Activated T-cell treated with anti-CD3 and anti-CD28 coated beads for 48 hours (primary cell): Measurements from ENCODE around the gene CLDN22.
"Not testable (repeated sequence)": the region's sequence is repeated elsewhere in the genome, so short reads cannot be mapped to it uniquely, and the experiment has no call there.

Experiments
- DNase-seq: peaks from one replicate; pipeline ENCODE4 v3.0.0-alpha.2; 2020; ENCODE audit warnings: low read depth

The CLDN22 gene

DNA sequence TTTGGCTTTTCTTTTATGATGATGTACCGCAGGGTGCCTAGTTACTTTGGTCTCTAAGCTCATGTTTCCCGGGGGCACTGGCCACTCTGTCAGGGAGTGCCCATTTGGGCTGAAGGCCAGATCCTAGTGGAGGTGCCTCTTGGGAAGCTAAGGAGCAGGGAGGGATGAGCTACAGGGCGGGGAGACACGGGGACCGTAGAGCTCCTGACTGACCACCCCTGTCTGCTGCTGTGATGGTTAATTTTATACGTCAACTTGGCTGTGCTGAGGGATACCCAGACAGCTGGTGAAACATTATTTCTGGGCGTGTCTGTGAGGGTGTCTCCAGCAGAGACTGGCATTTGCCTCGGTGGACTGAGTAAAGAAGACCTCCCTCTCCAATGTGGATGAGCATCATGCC lies 27.1 kb upstream of the CLDN22 start:
- no peak for DNase-seq

DNA sequence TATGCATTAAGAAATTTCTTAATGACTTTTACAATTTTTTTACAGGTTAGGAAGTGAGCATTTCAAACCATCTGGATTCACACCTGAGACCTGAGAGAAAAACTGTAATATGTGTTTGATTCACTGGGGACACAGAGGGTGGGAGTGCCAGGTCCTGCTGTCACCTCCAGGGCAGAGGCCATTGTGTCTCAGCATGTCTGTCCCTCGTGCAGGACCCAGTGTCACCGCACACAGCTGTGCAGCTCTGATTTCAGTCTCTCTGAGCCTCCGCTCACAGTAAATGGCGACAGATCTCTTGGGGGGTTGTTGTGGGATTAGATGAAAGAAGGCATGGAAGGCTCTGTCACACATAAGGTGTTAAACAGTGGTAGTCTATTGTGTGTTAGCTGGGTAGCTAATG lies 25.2 kb upstream of the CLDN22 start:
- no peak for DNase-seq

DNA sequence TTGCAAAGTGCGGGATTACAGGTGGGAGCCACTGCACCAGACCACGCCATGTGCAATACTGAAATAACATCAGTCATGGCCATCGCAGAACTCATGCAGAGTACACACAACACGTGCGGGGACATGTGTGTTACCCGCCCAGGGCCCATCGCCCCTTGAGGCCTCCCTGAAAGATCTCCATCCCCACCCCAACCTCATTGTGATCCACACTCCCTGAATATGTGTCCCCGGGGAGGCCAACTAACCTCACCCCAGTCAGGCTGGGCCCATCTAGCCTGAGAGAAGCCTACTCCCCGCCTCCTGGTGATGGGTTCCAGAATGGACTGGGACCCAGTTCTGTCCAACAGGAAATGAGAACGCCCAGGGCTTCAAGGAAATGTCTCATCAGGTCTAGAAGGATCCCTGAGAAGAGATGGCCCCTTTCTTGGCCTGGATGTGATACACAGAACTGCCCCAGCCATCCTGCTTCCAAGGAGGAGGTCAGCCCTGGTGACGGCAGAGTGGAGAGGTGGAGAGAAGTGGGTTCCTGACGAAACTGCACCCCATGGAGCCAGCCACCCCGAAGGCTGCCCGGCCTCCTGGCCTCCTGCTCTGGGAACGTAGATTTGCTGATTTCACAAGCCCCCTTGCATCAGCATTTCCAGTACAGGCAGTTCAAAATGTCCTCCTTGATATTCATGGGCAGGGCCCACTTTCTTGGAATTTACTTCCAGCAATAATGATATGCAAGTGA lies 24.6 kb upstream of the CLDN22 start:
- DNase-seq: no peak

DNA sequence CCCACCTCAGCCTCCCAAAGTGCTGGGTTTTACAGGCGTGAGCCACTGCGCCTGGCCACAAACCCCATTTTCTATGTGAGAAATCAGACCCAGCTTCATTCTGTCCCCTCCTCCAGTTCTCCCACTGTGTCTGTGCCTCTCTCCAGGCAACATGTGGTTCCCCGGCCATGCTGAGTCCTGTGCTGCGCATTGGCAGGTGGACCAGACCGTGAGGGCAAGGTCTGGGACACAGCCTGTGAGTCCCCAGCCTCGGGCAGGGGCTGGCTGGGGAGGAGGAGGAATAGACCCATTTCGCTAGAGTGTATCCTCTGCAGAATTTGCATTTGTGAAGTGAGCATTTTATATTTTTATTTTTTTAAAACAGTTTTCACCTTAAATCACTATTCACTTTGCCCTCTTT lies 23.7 kb upstream of the CLDN22 start:
- DNase-seq: no peak

DNA sequence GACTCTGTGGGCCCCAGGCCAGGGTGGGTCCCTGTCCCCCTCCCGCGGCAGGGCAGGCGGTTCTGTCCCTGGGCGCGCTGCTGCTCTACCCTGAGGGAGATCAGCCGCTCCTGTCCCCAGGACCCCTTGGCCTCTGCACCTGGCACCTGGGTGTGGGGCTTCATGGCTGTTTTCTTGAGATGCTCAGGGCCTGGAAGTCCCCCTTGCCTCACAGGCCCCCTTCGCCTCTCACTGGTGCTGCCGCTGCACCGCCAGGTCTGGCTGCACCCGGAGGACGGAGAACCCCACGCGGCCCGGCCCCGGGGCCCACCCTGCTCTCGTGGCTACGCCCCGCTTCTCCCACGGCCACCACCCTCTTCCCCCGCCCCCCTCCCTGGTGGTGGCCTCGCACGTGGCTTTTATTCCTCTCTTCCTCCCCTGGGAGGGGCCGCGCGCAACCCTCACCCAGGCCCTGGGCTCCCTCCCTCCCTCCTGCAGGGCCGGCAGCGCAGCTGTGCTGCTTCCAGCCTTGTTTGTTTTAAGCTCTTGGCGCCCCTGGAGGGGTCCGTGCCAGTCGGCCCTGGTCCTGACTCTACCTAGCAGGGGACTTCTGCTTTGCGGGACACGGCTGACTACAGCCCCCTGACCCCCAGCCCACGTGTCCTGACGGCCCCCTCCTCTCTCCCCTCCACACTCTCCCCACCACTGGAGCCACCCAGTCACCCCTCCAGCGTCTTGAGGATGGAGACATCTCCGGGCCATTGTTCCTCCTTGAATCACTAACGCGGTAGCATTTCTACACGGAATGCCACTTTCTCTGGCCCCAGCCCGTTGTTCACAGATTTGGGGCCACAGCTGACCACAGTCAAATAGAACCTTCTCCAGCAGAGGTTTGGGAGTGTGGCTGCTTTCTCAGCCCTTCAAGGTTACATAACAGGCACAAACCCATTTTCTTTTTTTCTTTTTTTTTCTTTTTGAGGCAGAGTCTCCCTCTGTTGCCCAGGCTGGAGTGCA lies 22.8 kb upstream of the CLDN22 start:
- no peak for DNase-seq

DNA sequence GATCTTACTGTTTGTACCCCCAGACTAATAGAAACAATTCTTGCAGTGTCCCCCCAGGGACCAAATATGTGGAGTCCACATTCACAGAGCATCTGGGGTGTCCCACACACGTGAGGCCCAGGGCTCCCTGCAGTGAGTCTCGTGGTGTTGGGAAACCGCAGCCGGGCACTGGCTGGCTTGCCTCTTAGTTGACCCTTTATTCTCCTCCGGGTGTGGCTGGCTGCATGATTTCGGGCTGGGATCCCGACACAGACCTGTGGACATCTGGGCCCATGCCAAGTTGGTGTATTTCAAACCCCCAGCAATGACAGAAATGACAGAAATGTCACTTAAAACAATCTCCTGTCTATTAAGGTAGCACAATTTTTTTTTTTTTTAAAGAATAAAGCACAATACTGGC lies 17.8 kb upstream of the CLDN22 start:
- DNase-seq: no peak

DNA sequence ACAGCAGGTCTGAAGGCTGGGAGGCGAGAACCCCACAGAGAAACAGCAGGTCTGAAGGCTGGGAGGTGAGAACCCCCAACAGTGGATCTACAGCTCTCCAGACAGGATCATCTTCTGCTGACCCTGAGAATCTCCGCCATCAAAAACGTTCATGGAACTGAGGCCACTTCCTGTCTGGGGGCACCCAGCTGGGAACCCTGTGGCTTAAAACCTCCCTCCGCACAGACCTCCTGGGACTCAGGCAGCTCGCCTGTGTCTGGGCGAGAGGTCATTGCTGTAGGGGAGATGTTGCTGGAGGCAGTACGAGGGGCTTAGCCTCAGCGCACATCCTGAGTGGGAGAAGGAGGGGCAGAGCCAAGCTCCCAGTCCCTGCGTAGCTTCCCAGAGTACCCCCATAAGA lies 17.3 kb upstream of the CLDN22 start:
- no peak for DNase-seq

DNA sequence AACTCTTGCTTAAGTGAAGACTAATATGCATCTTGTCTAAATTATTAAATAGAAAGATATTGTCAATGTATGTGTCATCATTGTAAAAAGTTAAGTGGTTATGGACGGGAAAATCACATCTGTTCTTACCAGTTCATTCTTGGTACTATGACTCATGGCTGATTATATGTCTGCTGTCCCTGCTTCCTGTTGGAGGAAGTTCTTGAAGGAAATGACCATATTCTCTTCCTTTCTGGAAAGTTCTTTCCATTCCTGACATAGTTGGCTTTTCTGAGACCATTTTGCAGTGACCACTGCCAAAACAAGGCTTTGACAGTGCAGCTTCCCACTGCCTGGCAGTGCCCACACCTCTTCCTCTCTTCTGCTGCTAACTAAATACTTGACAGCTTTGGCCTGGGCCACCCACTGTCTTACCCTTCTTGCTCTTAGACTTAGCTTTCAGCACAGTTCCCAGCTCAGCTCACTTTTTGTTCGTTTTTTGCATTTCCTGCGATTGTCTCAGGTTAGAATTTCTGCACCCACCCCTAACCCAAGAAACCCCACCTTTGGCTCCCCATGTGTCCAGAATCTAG lies 15.4 kb upstream of the CLDN22 start:
- no peak for DNase-seq

DNA sequence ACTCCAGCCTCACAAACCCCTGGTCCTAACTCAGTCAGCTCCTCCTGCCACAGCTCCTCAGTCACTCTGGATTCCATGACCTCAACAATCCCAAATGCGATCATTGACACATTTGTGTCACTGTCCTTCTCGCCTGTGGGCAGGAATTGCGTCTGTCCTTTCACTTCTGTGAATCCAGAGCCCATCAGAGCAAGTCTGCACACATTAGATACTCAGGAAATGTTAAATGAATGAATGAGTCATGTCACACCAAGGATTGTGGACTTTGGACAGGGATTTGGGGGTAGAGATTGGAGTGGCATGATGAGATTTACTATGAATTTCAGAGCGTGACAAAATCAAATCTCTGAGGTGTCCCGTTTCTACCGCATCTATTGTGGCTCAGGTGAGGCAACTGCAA lies 13.9 kb upstream of the CLDN22 start:
- no peak for DNase-seq

DNA sequence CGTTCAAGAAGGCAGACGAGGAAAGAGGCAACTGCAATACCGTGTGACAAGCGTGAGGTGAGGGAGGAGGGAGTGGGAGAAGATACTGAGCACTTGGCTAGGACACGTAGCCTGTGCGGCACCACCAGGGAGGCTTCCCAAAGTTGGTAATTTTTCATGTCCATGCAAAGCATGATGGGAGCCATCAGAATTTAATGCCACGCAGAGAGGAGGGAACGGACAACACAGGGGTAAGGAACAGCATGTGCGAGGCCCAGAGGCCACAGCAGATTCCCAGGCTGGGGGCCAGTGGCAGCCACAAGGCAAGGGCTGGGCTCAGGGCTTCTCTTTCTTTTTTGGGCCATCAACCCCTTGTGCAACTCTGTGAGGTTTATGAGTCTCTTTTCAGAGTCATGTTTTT lies 13.1 kb upstream of the CLDN22 start:
- no peak for DNase-seq

DNA sequence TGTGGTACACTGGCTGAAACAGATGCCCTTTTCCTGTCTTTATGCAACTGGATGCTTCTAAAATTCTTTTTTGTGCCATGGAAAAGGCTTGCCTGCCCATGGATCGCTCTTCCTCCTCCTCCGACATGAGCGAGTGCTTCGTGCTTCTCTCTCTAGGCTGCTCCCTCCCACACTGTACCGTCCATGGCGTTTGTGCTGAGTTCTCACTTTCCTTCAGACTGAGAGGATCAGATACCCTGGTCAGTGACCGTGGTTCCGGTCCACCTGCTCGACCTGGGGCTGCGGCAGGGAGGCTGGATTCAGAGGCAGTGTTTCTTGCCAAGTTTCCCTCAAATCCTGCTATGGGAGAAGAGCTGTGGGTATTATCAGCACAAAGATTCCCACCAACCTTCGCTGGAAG lies 12.4 kb upstream of the CLDN22 start:
- DNase-seq: no peak

DNA sequence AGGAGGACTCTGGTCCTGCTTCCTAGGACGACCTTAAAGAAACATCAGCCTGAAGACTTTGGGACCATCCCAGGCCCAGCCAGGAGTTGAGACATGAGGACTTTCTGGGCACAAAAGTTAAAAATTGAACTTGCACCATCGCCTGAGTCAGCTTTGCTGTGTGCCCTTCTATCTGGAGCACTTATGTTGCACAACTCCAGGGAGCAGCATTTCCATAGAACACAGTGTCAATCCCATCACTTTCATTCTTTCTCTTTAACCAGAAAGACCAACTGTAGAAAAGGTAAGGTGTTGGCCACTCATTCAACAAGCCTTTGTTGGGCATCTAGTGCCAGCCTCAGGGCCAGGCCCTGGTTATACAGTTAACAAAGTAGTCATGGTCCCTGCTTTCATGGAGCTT lies 10.8 kb upstream of the CLDN22 start:
- DNase-seq: no peak

DNA sequence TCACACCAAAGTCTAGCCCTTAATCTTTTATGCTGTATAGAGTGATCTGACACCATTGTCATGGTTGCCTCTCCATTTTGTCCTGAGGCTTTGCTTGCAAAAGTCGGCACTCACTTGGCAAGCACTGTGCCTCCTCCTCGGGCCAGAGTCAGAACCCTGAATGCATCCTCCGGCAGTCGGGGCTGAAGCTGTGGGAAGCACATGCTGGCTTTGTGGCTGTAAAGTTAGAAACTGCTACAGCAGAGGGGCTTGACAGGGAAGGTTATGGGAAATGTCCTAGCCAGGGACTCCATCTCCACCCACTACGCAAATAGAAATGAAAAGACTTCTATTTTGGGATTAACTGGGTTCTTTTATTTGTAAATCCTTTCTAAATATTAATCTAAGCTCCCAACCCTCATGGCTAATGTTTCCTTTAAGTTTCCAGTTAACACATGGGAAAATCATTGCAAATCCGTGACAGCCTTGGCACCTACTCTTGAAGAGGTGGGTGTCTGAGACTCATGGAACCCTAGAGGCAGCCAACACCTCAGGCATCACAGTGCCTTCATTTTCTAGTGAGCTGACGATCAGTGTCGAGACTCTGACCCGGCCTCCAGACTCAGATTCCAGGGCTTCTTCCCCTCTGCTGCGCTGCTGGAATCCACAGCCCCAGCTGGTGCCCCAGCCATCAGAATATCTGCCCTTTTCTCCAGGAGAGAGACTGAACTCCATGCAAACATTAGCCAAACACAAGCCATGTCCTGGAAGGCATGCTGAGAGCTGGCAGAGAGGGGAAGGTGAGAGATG lies 10.1 kb upstream of the CLDN22 start:
- no peak for DNase-seq

DNA sequence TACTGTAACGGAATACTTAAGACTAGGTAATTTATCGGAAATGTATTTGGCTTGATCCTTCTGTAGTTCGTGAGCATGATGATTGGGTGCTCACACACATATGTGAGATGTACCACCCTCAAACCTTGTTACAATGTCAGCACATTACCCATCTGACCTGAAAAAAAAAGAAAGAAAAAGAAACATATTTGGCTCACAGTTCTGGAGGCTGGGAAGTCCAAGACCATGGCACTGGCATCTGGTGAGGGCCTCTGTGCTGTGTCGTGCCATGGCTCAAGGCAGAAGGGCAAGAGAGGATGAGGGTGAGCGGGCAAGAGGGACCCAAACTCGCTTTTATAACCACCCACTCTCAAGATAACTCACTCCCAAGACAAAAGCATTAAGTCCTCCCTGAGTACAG lies 9.2 kb upstream of the CLDN22 start:
- DNase-seq: no peak

DNA sequence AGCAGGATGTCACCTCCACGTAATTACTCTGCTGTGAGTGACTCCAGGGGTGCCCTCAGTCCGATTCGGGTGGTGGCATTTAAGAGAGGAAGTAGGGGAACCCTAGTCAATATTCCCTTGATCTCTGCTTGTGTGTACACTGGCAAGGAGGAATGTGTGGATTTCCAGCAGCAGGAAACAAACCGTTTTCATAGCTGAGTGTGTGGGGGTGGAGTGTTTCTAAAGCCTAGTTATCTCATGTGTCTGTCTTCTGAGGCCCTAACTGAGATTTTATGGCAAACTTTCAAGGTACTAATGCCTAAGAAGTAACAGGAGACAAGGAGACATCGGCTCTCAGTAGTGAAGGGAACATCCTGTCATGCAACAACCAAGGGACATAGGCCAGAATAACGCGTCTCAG lies 8.8 kb upstream of the CLDN22 start:
- DNase-seq: no peak

DNA sequence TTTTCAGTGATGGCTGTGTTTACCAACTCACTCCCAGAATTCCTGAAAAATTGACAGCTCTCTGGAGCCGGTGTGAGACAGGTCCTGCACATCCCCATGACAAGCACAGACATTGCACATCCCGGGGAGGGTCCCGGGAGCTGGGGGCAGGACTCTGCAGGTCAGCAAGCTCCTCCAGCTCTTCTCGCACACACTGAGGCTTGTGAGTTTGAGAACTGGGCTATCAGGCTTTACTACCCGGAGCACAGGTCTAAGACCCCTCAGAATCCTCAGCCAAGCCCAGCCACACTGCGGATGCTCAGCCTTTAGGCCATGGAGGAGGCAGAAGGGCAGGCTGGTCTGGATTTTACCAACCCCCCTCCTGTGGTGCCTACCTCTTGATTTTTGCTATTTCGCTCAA lies 7.8 kb upstream of the CLDN22 start:
- no peak for DNase-seq

DNA sequence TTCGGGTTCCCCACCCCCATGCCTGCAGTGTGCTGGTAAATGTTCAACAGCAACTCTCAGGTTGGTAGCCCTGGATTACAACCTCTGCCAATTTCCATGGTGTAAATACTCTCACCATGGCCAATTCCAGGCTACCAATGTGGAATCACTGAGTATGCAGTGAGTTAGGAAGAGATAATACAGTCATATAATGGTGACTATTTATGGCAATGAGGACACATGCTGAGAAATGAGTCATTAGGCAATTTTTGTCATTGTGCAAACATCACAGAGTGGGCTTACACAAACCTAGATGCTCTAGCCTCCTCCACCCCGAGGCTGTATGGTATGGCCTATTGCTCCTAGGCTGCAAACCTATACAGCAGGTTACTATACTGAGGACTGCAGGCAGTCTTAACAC lies 6.8 kb upstream of the CLDN22 start:
- no peak for DNase-seq

DNA sequence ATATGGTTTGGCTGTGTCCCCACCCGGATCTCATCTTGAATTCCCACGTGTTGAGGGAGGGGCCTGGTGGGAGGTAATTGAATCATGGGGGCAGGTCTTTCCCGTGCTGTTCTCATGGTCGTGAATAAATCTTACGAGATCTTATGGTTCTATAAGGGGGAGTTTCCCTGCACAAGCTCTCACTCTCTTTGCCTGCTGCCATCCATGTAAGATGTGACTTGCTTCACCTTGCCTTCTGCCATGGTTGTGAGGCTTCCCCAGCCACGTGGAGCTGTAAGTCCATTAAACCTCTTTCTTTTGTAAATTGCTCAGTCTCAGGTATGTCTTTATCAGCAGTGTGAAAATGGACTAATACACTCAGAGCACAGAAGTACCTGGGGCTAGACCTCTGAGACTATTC lies 6.3 kb upstream of the CLDN22 start:
- not testable (repeated sequence) for DNase-seq

DNA sequence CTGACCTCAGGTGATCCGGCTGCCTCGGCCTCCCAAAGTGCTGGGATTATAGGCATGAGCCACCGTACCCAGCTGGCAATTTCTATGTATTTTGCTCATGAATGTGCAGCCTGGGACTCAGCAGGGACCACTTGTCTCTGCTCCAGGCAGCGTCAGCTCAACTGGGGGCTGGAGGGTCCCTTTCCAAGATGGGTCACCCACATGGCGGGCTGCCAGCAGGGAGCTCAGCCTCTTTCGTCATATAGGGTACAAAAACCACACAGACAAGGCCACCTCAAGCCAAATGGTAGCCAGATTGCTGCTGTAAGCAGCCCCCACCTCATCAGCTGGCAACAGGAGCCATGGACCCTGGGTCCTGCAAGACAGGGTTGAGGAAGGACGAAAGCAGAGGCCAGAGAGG lies 4.5 kb upstream of the CLDN22 start:
- no peak for DNase-seq

DNA sequence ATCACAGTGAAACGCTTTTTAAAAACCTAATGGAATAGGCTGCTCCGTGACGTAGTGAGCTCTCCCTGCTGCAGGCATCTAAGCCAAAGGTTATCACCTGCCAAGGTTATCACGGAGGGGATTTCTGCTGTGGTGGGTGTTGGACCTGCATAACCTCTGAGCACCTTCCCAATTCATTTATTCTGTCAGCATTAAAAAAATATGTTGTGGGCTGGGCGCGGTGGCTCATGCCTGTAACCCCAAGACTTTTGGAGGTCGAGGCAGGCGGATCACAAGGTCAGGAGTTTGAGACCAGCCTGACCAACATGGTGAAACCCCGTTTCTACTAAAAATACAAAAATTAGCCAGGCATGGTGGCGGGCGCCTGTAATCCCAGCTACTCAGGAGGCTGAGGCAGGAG lies 4.0 kb upstream of the CLDN22 start:
- DNase-seq: not testable (repeated sequence)

DNA sequence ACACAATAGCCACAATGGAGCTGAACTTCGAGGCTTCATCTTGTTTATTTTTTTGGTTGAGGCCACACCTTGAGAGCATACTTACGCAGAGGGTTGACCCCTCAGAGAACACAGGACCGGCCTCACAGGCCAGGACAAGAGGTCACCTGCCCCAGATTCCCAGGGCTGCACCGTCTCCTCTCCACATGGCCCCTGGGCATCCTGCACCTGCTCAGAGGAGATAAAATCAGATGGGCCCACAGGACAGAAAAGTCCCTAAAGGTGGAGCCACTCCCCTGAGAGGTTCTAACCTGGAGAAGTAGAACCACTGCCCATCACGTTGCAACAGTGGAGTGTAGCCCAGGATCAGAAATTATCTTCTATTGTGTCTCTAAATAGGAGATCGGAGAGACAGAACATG lies 3.2 kb upstream of the CLDN22 start:
- DNase-seq: no peak

DNA sequence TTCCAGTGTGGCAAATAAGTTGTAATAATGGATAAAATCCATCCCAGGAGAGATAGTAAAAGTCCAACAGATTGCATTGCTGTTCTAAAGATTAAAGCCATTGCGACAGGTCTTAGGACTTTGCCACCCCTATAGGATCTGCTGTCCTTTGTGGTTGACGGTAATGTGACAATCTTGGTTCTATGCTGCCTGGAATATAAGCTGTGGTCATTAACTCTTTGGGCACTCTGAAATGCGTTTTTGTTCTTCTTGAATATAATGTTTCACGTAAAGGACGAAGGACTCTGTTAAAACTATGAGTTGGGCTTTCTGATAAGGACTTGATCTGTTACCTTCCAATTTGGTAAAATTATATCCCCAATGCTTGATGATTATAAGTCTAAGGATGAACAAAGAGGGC lies 2.2 kb upstream of the CLDN22 start, which contains the start of gene CLDN24:
TSS of gene CLDN24 (minus strand) at position 101 of the 400 bp plus-strand sequence. CDS start at position 101, 0 bp downstream.
- no peak for DNase-seq
